Activated T-helper 1 cell treated with anti-CD3 and anti-CD28 coated beads, Interleukin-12 subunit alpha, Interleukin-12 subunit beta, Interleukin-2, Interleukin-4 antibody, amounts not matched to agents 30 ng/mL and 10 ng/mL and 1 ng/mL, durations not matched to agents 14 hours and 24 hours and 36 hours (primary cell): ENCODE results near the gene ETNPPL. TPM values are rescaled to one million over a fixed set of nuclear protein-coding genes. Genes with fewer than 3 reads are reported as not detected.
"Not testable (repeated sequence)": the region's sequence is repeated elsewhere in the genome, so short reads cannot be mapped to it uniquely, and the experiment has no call there.

Experiments
- DNase-seq: peaks from one replicate; pipeline ENCODE4 v3.0.0; 2021; ENCODE audit warnings: low spot score
- H3K27ac Mint-ChIP-seq: one replicate; pipeline ENCODE4 v1.8.0; 2021; ENCODE audit warnings: mild to moderate bottlenecking, mixed read lengths
- H3K27me3 Mint-ChIP-seq: one replicate; pipeline ENCODE4 v1.8.0; 2022; ENCODE audit warnings: mild to moderate bottlenecking, moderate library complexity, mixed read lengths; ENCODE audit not compliant: insufficient read depth
- H3K36me3 Mint-ChIP-seq: one replicate; pipeline ENCODE4 v1.8.0; 2021; ENCODE audit warnings: low read depth, mixed read lengths
- H3K4me1 Mint-ChIP-seq: one replicate; pipeline ENCODE4 v1.8.0; 2021; ENCODE audit warnings: low read depth, mixed read lengths
- H3K4me3 Mint-ChIP-seq: one replicate; pipeline ENCODE4 v1.8.0; 2021; ENCODE audit warnings: mild to moderate bottlenecking, moderate library complexity, mixed read lengths
- H3K9me3 Mint-ChIP-seq: one replicate; pipeline ENCODE4 v1.8.0; 2021; ENCODE audit warnings: mixed read lengths
- intact Hi-C: fragments of 100-400 bp; cut with micrococcal nuclease; formaldehyde crosslinking; loops from one replicate; pipeline ENCODE4 v1.15.1; 2024
- total RNA-seq: library from RNA; stranded (reverse); gene quantifications from 2 replicates; pipeline ENCODE4 v1.2.3, GENCODE V29; 2022

Gene ETNPPL
- total RNA-seq, 1 donor from 2014 or later = not detected

GRCh38 chr4:108746511-108746910 is 16.3 kb downstream of the ETNPPL start:
- H3K36me3 Mint-ChIP-seq = no peaks in the 10 kb centered on the region
- H3K4me1 Mint-ChIP-seq = no peaks in the 10 kb centered on the region
- intact Hi-C loops = no loop called here
- DNase-seq = no peak
- peaks cover 4% of the 10 kb centered on the region for H3K27me3 Mint-ChIP-seq
- no peak overlapping the region for H3K4me3 Mint-ChIP-seq
- H3K9me3 Mint-ChIP-seq = no peaks in the 10 kb centered on the region
- H3K27ac Mint-ChIP-seq = no peak overlapping the region

- H3K27me3 Mint-ChIP-seq = peaks cover 8% of the 10 kb centered on the region
- H3K4me1 Mint-ChIP-seq = no peaks in the 10 kb centered on the region
- no peaks in the 10 kb centered on the region for H3K36me3 Mint-ChIP-seq
- H3K27ac Mint-ChIP-seq = no peak overlapping the region
- DNase-seq = no peak
- H3K9me3 Mint-ChIP-seq = no peaks in the 10 kb centered on the region
- no peak overlapping the region for H3K4me3 Mint-ChIP-seq
- intact Hi-C loops = no loop called here
Observed at GRCh38 chr4:108744307-108744706, 18.5 kb downstream of the ETNPPL start.

- no peaks in the 10 kb centered on the region for H3K9me3 Mint-ChIP-seq
- no peak overlapping the region for H3K4me3 Mint-ChIP-seq
- peak overlapping the region; percentile 44 for H3K27ac Mint-ChIP-seq
- H3K4me1 Mint-ChIP-seq = no peaks in the 10 kb centered on the region
- H3K36me3 Mint-ChIP-seq = no peaks in the 10 kb centered on the region
- intact Hi-C loops = no loop called here
- peaks cover 15% of the 10 kb centered on the region for H3K27me3 Mint-ChIP-seq
- DNase-seq = no peak
Observed at GRCh38 chr4:108742451-108743420, 20.1 kb downstream of the ETNPPL start.

DNA sequence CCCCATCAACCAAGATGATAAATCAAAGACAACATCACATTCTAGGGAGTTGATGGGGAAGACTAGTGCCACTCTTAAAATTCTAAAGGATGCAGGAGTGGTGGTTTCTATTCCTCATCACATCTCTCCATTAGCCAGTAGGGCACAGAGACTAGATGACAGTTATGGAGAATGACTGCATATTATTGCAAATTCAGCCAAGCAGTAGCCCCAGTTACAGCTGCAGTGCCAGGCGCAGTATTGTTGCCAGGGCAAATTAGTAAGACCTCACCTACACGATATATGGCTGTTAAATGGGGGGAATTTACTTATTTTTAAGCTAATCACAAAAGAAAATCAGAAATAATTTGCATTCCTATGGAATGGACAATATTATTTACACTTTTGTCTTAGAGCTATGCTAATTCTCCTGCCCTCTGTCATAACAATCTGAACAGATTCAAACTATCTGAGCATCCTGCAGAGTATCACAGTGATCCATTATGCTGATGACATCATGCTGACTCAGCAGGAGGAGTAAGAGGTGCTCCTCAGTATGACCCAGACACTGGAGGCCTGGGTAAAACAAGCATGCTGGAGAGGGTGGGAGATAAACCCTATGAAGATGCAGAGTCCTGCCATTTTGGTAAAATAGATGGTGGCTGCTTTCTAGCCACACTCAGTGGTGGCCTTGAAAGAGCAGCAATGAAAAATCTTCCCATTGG is 24.7 kb downstream of the ETNPPL start:
- Mint-ChIP-seq H3K36me3 (no peaks in the 10 kb centered on the region), H3K4me3 (no peak overlapping the region), H3K9me3 (no peaks in the 10 kb centered on the region), H3K27me3 (peaks cover 20% of the 10 kb centered on the region), H3K27ac (no peak overlapping the region), H3K4me1 (no peaks in the 10 kb centered on the region)
- no peak for DNase-seq
- intact Hi-C loops = no loop called here

DNA sequence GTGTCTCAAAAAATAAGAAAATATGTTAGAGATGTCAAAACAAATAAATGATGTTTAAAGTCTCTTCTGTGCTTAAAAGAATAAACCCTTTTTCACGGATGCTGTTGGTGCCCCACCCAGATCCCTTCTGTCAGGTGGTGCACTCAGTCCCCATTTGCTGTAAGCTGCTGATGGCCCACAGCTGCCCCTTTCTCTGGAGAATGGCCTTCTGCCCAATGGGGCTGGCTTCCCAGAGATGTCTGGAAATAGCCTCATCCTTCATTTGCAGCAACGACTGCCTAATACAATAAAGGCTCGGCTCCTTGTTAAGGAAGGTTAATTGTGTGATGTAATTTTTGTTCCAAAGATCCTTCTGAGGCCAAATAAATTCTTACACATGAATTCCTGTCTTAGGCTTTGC is 31.8 kb downstream of the ETNPPL start:
- no peak overlapping the region for H3K4me3 Mint-ChIP-seq
- peaks cover 4% of the 10 kb centered on the region for H3K27me3 Mint-ChIP-seq
- no peak overlapping the region for H3K27ac Mint-ChIP-seq
- no peaks in the 10 kb centered on the region for H3K4me1 Mint-ChIP-seq
- intact Hi-C loops = no loop called here
- no peaks in the 10 kb centered on the region for H3K36me3 Mint-ChIP-seq
- no peak for DNase-seq
- H3K9me3 Mint-ChIP-seq = peaks cover 8% of the 10 kb centered on the region

DNA sequence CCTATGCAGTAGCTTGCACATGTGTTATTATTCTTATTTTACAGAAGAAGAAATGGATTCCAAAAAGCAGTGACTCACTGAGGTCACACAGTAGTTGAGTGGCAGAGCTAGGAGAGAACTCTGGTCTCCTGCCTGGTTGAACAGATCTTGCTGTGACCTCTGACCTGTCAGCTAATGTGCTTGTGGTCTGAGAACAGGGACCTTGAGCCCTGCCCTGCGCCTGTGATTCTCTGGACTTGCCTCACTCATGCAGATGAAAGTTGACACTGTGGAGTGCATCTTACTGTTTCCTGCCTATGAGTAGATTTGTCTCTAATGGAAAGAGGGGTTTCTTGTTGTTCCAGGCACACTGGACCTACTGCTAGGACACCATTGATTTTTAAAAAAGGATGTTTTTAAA is 32.3 kb downstream of the ETNPPL start:
- H3K4me1 Mint-ChIP-seq = no peaks in the 10 kb centered on the region
- H3K36me3 Mint-ChIP-seq = no peaks in the 10 kb centered on the region
- intact Hi-C loops = no loop called here
- H3K27me3 Mint-ChIP-seq = peaks cover 4% of the 10 kb centered on the region
- H3K4me3 Mint-ChIP-seq = no peak overlapping the region
- no peak for DNase-seq
- H3K27ac Mint-ChIP-seq = no peak overlapping the region
- peaks cover 8% of the 10 kb centered on the region for H3K9me3 Mint-ChIP-seq

- intact Hi-C loops = no loop called here
- Mint-ChIP-seq H3K27me3 (peaks cover 4% of the 10 kb centered on the region), H3K4me1 (no peaks in the 10 kb centered on the region), H3K27ac (no peak overlapping the region), H3K9me3 (peaks cover 13% of the 10 kb centered on the region), H3K4me3 (no peak overlapping the region), H3K36me3 (no peaks in the 10 kb centered on the region)
- no peak for DNase-seq
Observed at GRCh38 chr4:108729731-108730130, 33.1 kb downstream of the ETNPPL start.

- no peak for DNase-seq
- no peaks in the 10 kb centered on the region for H3K4me1 Mint-ChIP-seq
- H3K27ac Mint-ChIP-seq = no peak overlapping the region
- peaks cover 10% of the 10 kb centered on the region for H3K27me3 Mint-ChIP-seq
- intact Hi-C loops = no loop called here
- peaks cover 2% of the 10 kb centered on the region for H3K36me3 Mint-ChIP-seq
- H3K9me3 Mint-ChIP-seq = peaks cover 17% of the 10 kb centered on the region
- no peak overlapping the region for H3K4me3 Mint-ChIP-seq
Observed at GRCh38 chr4:108725457-108725856, 37.4 kb downstream of the ETNPPL start.

DNA sequence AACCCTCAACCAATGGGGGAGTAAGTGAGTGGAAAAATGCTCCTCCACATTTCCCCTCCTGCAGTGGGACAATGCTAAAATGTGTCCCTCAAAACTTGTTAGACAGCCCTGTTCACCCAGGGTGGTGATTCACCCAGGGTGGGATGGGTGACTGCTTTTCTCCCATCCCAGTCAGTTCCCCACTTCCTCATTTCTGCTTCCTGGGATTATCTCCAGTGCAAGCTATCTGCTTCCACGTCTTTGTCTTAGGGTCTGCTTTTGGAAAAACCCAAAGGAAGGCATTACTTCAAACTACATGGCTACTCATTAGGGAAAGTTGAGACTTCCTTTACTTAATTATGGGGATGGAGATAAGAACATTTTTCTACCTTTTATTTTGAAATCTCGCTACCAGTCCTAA is 45.5 kb downstream of the ETNPPL start:
- Mint-ChIP-seq H3K27ac (no peak overlapping the region), H3K4me1 (no peaks in the 10 kb centered on the region), H3K27me3 (peaks cover 7% of the 10 kb centered on the region), H3K4me3 (no peak overlapping the region), H3K9me3 (no peaks in the 10 kb centered on the region), H3K36me3 (no peaks in the 10 kb centered on the region)
- DNase-seq = no peak
- intact Hi-C loops = no loop called here

DNA sequence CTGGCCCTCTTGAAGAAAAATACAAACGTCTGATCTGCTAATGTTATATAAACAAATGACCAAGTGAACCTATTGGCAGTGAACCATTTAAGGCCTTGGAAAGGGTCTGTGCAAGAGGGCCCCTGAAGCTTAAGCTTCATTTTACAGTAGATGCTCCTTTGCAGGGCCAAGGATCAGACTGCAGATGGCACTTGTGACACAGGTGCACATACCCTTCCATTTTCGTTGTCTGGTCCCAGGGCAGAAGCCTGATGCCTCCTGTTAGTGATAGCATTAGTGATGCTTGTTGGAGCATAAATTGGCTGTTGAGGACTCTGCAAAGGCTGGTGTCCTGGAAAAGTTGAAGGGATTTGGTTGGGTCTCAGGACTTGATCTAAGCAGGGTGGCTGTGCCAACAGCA is 46.5 kb downstream of the ETNPPL start:
- Mint-ChIP-seq H3K27me3 (peaks cover 5% of the 10 kb centered on the region), H3K9me3 (no peaks in the 10 kb centered on the region), H3K27ac (no peak overlapping the region), H3K36me3 (no peaks in the 10 kb centered on the region), H3K4me3 (no peak overlapping the region), H3K4me1 (no peaks in the 10 kb centered on the region)
- DNase-seq = no peak
- intact Hi-C loops = no loop called here

DNA sequence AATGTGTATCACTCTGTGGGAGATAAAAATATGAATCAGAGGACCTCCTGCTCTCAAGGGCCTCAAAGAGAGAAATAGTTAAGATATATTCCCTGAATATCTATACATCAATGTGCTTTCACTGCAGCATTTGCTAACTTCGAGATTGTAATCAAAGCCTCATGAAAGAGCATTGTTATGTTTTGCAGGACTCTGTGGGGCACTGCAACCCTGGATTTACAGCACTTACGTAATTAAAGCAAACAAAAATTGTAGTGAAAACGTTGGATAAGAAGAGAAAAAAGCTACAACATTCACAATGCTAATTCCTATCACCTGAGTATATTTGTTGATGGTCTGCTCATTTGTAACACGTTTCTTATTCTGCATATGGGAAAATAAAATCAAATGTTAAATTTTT is 48.0 kb downstream of the ETNPPL start:
- Mint-ChIP-seq H3K27ac (no peak overlapping the region), H3K9me3 (no peaks in the 10 kb centered on the region), H3K4me1 (no peaks in the 10 kb centered on the region), H3K27me3 (peaks cover 2% of the 10 kb centered on the region), H3K4me3 (no peak overlapping the region), H3K36me3 (no peaks in the 10 kb centered on the region)
- intact Hi-C loops = no loop called here
- no peak for DNase-seq

DNA sequence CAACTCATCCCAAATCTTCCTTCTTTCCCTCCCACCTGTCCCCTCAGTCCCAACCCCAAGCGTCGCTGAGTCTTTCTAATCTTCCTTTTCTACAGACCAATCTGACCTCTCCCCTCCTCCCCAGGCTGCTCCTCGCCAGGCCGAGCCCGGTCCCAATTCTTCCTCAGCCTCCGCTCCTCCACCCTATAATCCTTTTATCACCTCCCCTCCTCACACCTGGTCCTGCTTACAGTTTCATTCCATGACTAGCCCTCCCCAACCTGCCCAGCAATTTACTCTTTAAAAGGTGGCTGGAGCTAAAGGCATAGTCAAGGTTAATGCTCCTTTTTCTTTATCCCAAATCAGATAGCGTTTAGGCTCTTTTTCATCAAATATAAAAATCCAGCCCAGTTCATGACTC is 52.3 kb downstream of the ETNPPL start:
- H3K4me1 Mint-ChIP-seq, H3K4me3 Mint-ChIP-seq, H3K9me3 Mint-ChIP-seq, H3K27me3 Mint-ChIP-seq, H3K36me3 Mint-ChIP-seq, DNase-seq, intact Hi-C loops, H3K27ac Mint-ChIP-seq: not testable (repeated sequence)

DNA sequence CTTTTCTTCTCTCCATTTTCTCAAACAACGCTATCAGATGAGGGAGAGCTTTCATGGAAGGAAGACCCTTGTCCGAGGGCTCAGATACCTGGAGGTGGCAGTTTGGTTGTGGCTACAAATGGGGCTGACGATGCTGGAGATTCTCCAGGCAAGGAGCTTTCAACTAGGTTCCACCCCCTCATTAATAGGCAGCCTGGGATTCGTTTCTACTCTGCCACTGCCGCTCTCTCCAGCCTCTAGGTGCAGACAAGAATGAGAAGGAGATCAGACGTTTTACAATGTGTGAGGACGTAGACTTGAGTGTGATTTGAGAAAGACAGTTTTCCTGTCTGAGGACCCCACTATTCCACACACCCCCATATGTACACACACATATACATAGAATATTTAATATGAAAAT is 53.1 kb downstream of the ETNPPL start:
- H3K4me1 Mint-ChIP-seq = no peaks in the 10 kb centered on the region
- DNase-seq = no peak
- no peak overlapping the region for H3K4me3 Mint-ChIP-seq
- H3K27me3 Mint-ChIP-seq = peaks cover 4% of the 10 kb centered on the region
- H3K27ac Mint-ChIP-seq = no peak overlapping the region
- no peaks in the 10 kb centered on the region for H3K9me3 Mint-ChIP-seq
- intact Hi-C loops = no loop called here
- H3K36me3 Mint-ChIP-seq = no peaks in the 10 kb centered on the region
